Pulmonary artery endothelial cell (primary cell): Measurements from ENCODE around the gene TRABD2B. TPM values are rescaled to one million over a fixed set of nuclear protein-coding genes. Genes with fewer than 3 reads are reported as not detected.

Experiments used
- DNase-seq: peaks from one replicate; pipeline ENCODE4 v3.0.0-alpha.2; 2011; ENCODE audit warnings: low read depth, low spot score
- total RNA-seq: library from RNA; depleted of rRNA; stranded (reverse); fragments of >200 nt; gene quantifications from 2 replicates; pipeline ENCODE4 v1.2.3, GENCODE V29; 2014

The TRABD2B gene
- total RNA-seq, 1 donor from 2014 or later = not detected

DNA sequence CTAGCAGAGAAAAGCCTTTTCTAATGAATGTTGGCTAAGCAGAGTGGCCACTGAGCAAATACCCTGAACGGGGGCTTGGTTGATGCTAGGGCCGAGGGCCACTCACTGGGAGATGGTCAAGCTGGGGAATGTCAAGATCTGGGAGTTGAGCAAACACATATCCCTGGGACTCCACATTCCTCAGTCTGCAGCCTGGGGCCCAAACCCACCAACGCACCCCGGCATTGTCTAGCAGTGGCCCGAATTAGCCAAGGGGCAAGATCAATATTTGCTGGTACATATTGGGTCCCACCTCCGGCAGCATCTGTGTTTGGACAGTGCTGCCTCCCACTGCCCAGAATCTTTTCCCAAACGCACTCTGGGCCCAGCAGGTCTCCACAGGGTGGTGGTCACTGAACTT lies 144.1 kb downstream of the TRABD2B start:
- no peak for DNase-seq

DNA sequence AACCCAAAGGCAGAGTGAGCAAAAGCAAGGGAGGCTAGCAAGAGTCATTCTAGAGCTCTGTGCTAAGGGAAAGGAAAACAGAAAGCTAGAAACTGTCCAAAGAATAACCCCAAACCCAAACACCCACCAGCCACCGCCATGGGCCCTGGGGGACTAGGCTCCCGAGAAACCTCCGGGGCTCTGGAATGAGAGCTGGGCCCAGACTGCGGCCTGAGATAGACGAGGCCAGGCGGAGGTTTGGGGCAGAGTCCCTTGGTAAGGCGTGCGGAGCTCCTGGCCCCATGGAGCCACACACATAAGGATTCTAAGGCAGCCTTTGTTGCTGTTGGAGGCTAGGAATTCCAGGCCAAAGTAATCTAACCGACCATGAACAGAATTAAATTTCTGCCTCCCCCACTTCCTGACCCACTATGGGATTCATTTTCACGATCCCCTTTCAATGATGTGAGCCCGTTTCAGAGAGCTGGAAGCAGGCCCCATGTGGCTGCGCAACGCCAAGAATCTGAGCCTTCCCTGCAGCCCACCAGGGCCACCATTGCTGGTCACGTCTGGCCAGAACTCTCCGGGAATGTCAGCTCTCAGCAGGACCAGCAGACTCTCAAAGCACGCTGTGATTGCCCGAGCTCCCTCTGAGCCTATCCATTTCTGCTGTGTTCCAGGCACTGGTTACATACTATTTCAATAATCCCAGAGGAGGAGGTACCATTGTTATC lies 145.0 kb downstream of the TRABD2B start:
- DNase-seq = no peak

DNA sequence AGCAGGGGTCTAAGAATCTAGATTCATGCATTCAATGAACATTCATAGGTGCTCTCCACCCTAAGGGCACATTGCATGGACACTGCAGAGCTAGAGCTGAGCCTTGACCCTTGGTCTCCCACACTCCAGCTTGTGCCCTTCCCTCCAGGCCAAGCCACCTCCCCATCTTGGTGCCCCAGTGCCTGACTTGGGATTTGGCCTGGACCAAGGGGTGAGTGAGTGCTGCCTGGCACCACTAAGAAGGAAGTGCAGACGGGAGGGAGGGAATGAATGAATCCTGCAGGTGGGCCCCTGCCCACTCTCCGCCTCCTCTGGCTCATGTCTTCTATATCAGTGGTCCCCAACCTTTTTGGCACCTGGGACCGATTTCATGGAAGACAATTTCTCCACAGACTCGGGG lies 146.7 kb downstream of the TRABD2B start:
- no peak for DNase-seq

DNA sequence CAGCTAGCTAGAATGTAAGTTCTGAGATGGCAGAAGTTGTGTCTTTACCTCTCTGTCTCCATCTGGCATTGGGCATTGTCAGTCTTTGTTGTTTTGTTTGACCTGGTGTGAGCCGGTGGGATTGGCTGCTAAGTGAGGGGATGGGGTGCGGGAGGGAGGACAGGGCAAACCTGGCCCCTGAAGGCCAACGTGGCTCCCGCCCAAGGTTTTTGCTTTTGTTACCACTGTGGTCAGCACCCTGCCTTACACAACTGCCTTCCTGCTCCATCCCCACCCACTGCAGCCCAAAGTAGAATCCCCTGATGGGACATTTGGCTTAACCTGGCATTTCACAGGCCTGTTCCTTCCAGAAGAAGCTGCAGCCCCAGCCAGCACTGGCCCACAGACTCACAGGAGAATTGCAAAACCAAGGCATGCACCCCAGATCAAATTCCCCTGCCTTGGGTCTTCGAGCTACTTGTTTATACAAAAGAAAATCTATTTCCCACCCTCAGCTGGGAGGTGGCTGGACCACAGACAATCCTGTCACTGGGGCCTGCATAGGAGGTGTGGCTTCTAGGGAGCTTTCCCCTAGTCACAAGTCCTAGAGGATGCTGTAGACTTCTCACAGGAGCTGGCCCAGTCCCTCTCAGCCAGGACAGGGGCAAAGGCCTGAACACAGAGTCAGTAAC lies 147.5 kb downstream of the TRABD2B start:
- no peak for DNase-seq

DNA sequence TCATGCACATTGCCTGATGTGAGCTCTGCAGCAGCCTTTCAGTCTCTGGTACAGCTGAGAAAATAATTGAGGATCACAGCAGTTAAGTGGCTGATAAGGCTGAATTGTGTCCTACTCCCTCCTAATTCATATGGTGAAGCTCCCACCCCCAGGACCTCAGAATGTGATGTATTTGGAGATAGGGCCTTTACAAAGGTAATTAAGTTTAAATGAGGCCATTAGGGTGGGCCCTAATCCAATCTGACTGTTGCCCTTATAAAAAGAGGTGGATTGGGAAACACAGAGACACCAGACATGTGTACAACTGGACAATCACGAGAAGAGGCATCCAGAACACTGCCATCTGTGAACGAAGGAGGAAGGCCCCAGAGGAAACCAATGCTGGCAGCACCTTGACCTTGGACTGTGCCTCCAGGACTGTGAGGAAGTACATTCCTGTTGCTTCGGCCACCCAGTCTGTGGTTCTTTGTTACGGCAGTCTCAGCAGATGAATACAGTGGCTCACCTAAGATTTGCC lies 148.1 kb downstream of the TRABD2B start:
- no peak for DNase-seq

DNA sequence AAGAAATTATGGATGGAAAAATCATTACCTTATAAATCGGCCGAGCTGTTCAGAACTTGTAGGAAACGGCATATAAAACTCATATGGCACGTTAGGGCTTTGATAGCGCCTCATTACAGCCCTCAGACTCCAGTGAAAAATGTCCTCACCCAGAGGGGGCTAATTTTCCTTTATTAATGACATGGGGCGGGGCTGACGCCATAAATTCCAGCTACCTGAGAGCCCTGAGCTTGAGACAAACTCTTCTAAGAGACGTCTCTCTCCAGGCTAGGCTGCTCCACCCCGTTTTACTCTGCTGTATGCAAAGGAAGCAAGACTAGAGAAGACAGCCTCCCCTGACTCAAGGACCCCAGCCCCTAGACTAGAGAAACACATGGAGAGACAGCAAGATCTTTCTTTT lies 149.4 kb downstream of the TRABD2B start:
- DNase-seq = no peak

DNA sequence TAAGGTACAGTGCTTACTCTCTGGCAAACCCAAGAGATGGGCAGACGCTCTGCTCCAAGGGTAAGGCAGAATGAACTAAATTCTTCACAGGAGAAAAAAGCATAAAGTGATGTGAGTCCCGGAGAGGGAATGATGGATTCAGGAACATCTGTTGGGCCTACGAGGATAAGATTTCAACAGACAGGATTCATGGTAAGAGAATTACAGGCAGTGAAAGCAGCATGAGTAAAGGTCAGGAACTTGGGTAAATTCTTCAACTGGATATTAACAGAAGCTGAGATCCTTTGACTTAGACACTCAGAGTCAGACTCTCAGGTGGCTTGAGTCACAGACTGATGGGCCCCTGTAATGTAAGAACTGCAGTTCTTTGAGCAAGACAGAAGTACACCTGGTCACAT lies 152.6 kb downstream of the TRABD2B start:
- no peak for DNase-seq

DNA sequence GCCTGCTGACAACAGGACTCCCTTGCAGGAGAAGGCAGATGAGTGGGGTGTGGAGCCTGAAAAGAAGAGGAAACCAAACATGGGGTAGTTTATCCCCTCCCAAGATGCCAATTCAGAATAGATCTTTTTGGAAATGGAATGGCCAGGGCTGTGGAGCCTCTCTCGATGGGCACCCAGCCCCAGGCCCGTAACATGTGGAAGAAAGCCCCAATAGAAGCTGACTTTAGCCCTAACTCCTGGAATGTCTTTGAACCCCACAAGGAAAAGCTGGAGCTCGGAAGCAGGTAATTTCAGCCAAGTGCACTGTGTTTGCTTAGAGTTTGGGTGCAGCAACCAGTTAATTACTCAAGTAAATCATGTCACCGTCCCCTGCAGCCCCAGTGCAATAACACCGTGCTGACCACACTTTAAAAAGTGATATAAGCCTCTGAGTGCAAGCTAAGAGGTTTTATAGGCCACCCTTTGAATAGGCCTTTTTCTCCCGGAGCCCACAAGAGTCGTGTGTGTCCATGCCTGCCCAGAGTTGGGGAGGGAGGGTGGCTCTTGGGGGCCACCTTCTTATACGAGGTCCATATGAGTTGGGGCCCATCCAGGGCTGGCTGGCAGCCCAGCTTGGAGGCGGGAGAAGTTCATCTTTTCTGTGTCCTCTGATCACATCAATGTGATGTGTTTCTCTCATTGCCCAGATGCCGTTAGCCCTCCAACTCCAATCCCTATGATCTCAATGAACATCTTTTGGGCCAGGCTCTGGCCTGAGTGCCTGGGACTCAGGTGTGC lies 153.2 kb downstream of the TRABD2B start:
- no peak for DNase-seq

DNA sequence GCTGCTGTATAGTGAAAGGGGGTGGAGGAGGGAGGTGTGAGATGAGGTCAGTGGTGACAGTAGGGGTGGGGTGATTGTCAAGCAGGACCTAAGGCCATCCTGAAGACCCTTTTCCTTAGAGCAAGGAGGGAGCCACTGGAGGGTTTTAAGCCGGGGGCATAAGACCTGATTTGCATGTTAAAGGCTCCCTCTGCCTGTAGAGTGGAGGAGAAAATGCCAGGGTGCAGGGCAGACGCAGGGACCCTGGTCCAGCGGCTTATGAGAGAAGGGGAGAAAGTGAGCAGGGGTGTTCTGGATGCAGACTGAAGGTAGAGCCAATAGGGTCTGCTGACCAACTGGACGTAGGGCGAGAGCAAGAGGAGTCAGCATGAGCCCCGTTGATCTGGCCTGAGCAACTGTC lies 154.1 kb downstream of the TRABD2B start:
- no peak for DNase-seq

DNA sequence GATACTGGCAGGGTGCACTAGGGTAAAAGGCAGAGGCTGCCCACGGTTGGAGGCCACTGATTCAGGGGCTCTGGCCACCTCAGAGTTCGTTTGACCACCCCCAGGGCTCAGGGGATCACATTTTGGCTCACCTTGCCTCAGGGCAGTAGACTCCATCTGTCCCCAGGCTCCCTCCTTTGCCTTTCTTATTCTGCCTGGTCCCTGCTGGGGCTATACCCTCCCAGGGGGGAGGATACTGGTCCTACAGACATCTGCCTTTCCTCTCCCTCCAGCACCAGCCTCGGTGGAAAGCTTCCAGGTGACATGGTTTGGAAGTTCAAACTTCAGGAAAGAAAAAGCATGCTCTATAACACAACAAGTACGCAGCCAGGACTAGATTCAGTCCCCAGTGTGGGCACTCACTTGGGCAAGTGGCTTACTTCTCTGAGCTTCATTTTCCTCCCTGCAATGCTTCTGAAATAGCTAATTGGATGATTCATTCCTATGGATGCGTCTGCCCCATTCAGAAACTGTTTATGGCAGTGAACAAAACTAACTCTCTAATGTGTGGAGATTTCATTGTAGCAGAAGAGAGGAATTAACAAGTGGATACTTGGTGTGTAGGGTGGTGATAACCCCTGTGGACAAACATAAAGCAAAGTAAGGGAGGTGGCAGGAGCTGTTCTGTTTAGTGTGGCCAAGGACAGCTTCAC lies 154.8 kb downstream of the TRABD2B start:
- DNase-seq = no peak

DNA sequence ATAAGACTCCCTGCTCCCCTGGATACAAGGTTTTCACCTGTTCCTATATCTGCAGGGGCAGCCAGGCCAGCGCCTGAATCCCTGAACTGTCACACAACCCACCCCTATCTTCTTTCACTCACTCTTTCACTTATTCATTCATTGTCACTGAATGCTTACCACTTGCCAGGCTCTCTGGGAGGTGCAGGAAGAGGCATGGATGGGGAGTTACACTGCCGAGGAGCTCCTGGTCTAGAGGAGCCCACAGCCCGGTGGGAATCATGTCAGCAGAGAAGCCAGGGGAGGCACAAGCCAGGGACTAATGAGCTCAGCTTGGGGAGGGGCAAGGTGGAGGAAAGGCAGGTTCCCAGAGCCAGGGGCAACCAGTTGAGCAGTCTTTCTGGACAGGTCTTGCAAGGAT lies 155.8 kb downstream of the TRABD2B start:
- no peak for DNase-seq

DNA sequence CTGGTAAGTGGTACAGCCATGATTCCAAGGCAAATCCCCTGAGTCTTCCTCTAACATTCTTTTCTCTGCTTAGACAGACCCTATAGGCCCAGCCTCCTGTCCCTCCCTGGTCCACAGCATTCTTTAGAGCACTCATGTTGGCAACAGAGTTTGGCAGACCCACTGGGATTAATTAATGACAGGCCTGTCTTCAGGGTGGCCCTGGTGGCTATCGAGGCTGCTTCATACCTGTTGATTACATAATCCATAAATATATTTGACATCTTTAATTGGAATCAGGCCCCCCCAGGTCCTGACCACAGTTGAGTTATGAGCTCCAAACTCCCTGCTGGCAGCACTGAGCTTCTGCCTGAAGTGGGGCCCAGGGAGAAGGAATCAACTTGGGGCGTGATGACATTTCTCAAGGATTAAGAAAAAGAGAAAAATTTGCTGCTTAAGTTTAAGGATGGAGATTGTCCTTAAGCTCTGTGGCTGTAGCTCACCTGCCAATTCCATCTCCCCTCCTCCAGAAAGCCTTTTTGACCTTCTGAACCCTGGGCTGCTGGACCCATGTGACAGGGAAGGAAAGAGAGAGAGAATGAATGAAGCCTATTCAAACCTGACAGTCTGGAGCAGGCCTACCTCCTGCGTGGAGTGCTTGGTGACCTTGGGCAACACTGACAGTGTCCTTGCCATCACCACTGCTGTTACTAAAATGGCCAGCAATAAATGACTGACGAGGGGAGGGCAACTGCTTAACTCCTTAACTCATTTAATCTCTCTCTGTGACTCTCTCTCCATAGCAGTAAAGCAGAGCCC lies 156.6 kb downstream of the TRABD2B start:
- DNase-seq = no peak

DNA sequence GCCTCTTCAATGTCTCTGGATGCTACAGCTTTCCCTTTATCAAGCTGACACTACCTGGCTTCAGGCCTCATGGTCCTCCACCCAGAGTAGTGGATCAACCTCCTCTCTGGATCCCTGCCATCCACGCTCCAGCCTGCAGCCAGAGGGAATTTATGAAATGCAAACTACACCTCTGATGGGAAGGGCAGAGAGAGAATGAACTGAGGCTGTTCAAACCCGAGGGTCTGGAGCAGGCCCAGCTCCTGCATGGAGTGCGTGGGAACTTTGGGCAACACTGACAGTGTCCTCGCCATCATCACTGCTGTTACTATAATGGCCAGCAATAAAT lies 157.8 kb downstream of the TRABD2B start:
- no peak for DNase-seq

DNA sequence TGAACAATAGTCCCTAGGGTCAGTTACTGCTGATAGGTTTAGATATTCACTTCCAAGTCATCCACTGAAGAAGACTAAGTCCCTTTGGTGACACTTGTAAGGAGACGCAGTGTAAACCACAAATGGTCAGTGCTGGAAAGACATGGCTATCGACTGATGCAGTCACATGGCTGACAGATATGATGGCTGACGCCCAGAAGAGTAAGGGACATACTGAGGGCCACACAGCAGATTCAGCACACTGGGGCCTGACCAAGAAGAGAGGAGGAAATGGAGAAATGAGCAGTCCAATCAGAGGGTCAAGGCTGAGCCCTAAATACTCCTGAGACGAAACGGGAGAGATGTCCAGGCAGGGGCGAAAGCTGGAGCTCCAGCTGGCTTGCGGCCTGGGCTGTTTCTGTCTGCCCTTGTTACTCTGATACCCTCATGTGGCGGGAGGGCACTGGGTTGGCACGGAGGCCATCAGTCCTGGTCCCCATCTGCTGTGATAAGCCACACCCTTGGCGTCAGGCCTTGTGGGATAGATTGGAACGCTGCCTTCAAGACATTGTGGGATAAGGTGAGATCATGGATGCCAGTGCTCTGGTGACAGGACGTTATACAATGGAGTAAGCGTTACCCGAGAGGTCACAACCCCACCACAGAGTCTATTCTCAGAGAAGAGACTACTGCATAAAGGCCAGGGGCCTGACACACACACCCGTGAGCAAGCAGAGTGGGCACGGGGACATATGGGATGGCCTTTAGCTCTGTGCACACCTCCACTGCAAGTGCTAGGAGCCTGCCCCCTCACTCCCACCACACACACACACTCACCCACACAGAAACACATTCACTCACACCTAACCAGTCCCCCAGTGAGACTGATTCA lies 158.4 kb downstream of the TRABD2B start:
- no peak for DNase-seq

DNA sequence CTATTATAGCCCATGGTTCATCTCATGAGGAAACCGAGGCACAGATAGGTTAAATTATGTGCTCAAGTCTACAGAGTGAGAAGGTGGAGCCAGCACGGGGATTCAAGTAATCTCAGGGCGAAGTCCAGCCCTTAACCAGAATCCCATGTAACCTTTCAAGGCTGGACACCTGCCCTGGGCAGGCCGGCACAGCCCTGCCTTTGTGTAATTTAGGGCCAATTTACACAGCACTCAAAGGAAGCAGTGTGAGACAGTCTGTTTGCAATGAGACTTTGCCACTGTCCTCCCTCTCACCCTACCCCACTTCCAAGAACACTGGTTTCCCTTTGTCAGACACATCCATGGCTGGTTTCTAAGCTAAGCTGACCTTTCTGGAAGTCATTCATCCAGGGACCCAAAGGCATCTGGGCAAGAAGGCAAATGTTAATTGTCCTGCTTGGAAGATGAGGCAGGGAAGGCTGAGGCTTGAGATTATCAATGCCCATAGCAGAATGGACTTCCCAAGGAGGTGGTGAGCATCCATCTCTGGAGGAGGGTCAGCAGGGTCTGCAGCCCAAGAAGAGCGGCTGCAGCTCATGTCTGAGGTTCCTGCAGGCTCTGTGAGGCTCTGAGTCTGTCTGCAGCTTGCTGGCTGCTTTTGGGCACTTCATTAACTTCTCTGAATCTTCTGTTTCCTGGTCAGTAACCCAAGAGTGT lies 159.2 kb downstream of the TRABD2B start:
- DNase-seq = no peak

DNA sequence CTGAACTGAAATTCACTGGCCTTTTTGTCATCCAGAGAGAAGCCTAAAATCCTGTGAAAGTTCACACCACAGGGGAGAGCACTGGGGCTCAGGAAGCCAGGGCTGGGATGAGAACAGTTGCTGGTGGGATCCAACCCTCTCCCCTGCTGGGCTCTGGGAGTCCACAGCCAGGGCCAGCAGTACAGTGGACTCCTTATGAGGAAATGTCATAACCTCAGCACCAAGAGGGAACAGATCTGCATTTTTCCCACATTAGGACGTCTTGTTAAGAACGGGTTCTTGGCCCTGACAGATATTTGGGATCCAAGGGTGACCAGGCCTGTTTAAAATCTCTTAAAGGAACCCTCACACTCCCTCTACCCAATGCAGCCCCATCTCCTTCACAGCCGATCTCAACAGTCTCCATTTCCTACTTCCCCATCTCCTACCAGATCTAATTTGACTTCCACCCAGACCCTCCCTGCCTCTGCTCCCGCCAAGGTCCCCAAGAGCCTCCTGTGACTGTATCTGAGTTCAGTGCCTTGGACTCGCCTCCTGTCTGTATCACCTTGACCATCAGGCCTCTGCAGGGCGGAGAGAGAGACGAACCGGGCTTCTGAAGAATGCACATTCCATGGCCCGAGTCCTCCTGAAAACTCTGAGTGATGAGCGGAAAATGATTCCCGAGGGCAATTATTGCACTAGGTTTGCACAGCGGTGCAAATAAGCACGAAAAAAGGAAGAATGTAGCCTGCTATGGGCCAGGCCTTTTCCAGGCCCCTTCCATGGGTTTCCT lies 159.9 kb downstream of the TRABD2B start:
- DNase-seq = no peak

DNA sequence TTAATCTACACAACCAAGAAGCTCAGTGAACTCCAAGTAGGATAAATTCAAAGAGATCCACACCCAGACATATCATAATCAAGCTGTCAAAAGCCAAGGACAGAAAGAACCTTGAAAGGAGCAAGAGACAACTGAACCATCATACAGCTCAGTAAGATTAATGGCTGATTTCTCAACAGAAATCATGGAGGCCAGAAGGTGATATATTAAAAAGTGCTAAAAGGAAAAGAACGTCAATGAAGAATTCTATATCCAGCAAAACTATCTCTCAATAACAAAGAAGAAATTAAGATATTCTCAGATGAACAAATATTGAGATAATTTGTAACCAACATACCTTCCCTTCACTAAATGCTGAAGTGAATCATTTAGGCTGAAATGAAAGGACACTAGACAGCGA lies 161.8 kb downstream of the TRABD2B start:
- no peak for DNase-seq

DNA sequence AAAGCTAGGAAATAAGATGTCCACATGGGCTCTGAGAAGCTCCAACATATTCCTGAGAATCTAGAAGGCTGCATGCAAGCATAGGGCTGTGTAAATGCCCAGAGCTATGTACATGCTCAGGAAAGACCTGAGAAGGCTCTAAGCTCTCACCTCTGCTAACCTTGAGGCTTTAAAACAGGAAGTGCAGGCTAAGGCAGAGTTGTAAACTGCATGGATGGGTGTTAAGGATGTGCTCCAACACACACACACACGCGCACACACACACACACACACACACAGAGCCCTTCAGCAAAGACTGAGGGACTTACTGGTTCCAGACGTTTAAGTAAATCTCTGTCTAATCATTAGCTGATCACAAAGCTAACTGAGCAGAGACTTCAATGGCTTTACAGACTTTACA lies 162.9 kb downstream of the TRABD2B start:
- DNase-seq = no peak
